Keratinocyte (primary cell): ENCODE data around the gene ROPN1L.

Source experiments
- EZH2 ChIP-seq: IDR thresholded peaks from one replicate; pipeline ENCODE4 v1.6.1; 2012; ENCODE audit warnings: inconsistent platforms, mild to moderate bottlenecking, low read length, moderate library complexity
- TF ChIP-seq, protein P1 (sequence below), 3 experiments: IDR thresholded peaks in 1 of 3; conservative IDR thresholded peaks in 1 of 3; optimal IDR thresholded peaks in 1 of 3; 2 replicates in 2 of 3; 3 replicates in 1 of 3; pipeline versions ENCODE3 to v1.5.1; 2011; ENCODE audit warnings: low read length in 3 of 3, mild to moderate bottlenecking in 3 of 3, moderate library complexity in 2 of 3, control low read depth in 1 of 3, inconsistent platforms in 1 of 3; ENCODE audit not compliant: insufficient read depth in 2 of 3; ENCODE audit errors: extremely low read depth in 1 of 3

DNA sequence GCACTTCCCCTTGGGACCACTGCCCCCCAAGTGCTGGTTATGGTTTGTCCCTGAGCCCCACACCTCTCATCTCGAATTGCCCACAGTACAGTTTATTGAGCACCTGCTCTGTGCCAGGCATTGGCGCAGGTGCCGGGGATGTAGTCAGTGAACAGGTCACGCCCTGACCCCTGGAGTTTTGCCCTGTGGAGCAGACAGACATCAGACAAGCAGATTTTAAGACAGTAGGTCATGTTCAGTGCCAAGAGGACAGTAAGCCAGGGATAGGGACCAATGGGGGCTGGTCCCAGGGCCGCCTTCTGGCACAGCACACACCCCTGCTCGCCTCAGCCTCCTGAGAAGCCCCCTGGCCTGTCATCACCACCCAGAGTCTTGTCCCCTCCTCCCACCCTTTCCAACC lies 21.9 kb downstream of the ROPN1L start:
- TF ChIP-seq, protein P1, sequence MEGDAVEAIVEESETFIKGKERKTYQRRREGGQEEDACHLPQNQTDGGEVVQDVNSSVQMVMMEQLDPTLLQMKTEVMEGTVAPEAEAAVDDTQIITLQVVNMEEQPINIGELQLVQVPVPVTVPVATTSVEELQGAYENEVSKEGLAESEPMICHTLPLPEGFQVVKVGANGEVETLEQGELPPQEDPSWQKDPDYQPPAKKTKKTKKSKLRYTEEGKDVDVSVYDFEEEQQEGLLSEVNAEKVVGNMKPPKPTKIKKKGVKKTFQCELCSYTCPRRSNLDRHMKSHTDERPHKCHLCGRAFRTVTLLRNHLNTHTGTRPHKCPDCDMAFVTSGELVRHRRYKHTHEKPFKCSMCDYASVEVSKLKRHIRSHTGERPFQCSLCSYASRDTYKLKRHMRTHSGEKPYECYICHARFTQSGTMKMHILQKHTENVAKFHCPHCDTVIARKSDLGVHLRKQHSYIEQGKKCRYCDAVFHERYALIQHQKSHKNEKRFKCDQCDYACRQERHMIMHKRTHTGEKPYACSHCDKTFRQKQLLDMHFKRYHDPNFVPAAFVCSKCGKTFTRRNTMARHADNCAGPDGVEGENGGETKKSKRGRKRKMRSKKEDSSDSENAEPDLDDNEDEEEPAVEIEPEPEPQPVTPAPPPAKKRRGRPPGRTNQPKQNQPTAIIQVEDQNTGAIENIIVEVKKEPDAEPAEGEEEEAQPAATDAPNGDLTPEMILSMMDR (optimal IDR thresholded peaks at IDR 0.05 in 1 of 3, IDR thresholded peaks at IDR 0.05 in 1 of 3, conservative IDR thresholded peaks at IDR 0.05 in 1 of 3; ENCODE audit: extremely low read depth in 1 of 3, insufficient read depth in 2 of 3, low read length in 3 of 3) = no peak
- no peak for TF ChIP-seq EZH2
